Loucy (cell line): ENCODE results near the gene RAPH1.
"Not testable (repeated sequence)": the region's sequence is repeated elsewhere in the genome, so short reads cannot be mapped to it uniquely, and the experiment has no call there.

Source experiments
- CTCF ChIP-seq: fragments of 200-600 bp; sonication (generic); conservative IDR thresholded peaks from 2 replicates; pipeline ENCODE4 v1.5.1; 2014; ENCODE audit warnings: mild to moderate bottlenecking, antibody characterized with exemption, low read length
- EZH2phosphoT487 ChIP-seq: fragments of 200-600 bp; IDR thresholded peaks from 2 replicates; pipeline ENCODE4 v1.6.1; 2018; ENCODE audit warnings: antibody characterized with exemption, mild to moderate bottlenecking, moderate library complexity, borderline replicate concordance

DNA sequence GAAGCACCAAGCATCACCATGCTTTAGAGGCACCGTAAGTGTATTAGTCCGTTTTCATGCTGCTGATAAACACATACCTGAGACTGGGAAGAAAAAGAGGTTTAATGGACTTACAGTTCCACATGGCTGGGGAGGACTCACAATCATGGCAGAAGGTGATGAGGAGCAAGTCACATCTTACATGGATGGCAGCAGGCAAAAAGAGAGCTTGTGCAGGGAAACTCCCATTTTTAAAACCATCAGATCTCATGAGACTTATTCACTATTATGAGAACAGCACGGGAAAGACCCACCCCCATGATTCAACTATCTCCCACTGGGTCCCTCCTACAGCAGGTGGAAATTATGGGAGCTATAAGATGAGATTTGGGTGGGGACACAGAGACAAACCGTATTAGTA is 3.1 kb upstream of the RAPH1 start:
- TF ChIP-seq CTCF, EZH2phosphoT487: not testable (repeated sequence)
